CD14-positive monocyte (primary cell): ENCODE measurements around the gene ZNF362. TPM values are rescaled to one million over a fixed set of nuclear protein-coding genes. Genes with fewer than 3 reads are reported as not detected.
A peak's percentile ranks its signal among the peaks of the same experiment; 100 is the strongest.

Source experiments
- DNase-seq, 3 donors: peaks; one replicate each; pipeline ENCODE4 v3.0.0-alpha.2; 2011 to 2022
- H2AFZ ChIP-seq: 2 replicates; pipeline ENCODE4 v1.6.0; 2012; ENCODE audit warnings: mild to moderate bottlenecking, low read depth, low read length, inconsistent platforms; ENCODE audit not compliant: insufficient read depth, poor library complexity, severe bottlenecking
- H3K27ac ChIP-seq, 2 donors: 1 replicate in 1 of 2; 2 replicates in 1 of 2; pipeline ENCODE4 v1.5.1; 2012 to 2013; ENCODE audit warnings: low read length in 2 of 2, control low read depth in 1 of 2, inconsistent platforms in 1 of 2, low read depth in 1 of 2, mild to moderate bottlenecking in 1 of 2
- H3K27me3 ChIP-seq, 2 donors: one replicate each; pipeline versions ENCODE4 v1.6.0 to v1.6.1; 2011 to 2013; ENCODE audit warnings: low read length in 2 of 2; ENCODE audit not compliant: control insufficient read depth in 2 of 2, insufficient read depth in 2 of 2
- H3K36me3 ChIP-seq, 2 donors: replicated peaks in 1 of 2; 1 replicate in 1 of 2; 2 replicates in 1 of 2; pipeline versions ENCODE4 v1.5.1 to v1.6.1; 2012 to 2013; ENCODE audit warnings: low read length in 2 of 2, control low read depth in 1 of 2, inconsistent platforms in 1 of 2, mild to moderate bottlenecking in 1 of 2; ENCODE audit not compliant: insufficient read depth in 2 of 2, control insufficient read depth in 1 of 2
- H3K4me1 ChIP-seq, 2 donors: 1 replicate in 1 of 2; 2 replicates in 1 of 2; pipeline versions ENCODE4 v1.5.1 to v1.6.1; 2012 to 2013; ENCODE audit warnings: low read length in 2 of 2, control low read depth in 1 of 2, inconsistent platforms in 1 of 2, mild to moderate bottlenecking in 1 of 2, moderate library complexity in 1 of 2; ENCODE audit not compliant: insufficient read depth in 2 of 2, control insufficient read depth in 1 of 2
- H3K4me2 ChIP-seq: replicated peaks from 2 replicates; pipeline ENCODE3; 2012; ENCODE audit warnings: low read length, moderate library complexity, mild to moderate bottlenecking; ENCODE audit not compliant: poor library complexity, severe bottlenecking; ENCODE audit errors: extremely low read depth
- H3K4me3 ChIP-seq, 3 experiments: fragments of 200-600 bp in 1 of 3; sonication (generic) in 1 of 3; replicated peaks in 1 of 3; 1 replicate in 2 of 3; 2 replicates in 1 of 3; pipeline ENCODE4 v1.5.1; 2011 to 2013; ENCODE audit warnings: low read length in 3 of 3, mild to moderate bottlenecking in 3 of 3, control low read depth in 2 of 3, low read depth in 2 of 3, inconsistent platforms in 1 of 3, moderate library complexity in 1 of 3
- H3K79me2 ChIP-seq: 2 replicates; pipeline ENCODE4 v1.6.0; 2012; ENCODE audit warnings: mild to moderate bottlenecking, control low read depth, inconsistent platforms, low read length, moderate library complexity; ENCODE audit not compliant: insufficient read depth
- H3K9ac ChIP-seq: 2 replicates; pipeline ENCODE4 v1.6.0; 2017; ENCODE audit warnings: low read length, mild to moderate bottlenecking; ENCODE audit not compliant: insufficient read depth, poor library complexity, severe bottlenecking
- H3K9me3 ChIP-seq, 2 donors: replicated peaks in 1 of 2; 1 replicate in 1 of 2; 2 replicates in 1 of 2; pipeline versions ENCODE4 v1.5.1 to v1.6.1; 2012 to 2013; ENCODE audit warnings: low read length in 2 of 2, control low read depth in 1 of 2; ENCODE audit not compliant: control insufficient read depth in 1 of 2, insufficient read depth in 1 of 2
- H4K20me1 ChIP-seq: 2 replicates; pipeline ENCODE4 v1.6.0; 2012; ENCODE audit warnings: mild to moderate bottlenecking, low read length, control low read depth, moderate library complexity; ENCODE audit not compliant: insufficient read depth
- H3K27ac Mint-ChIP-seq, 7 donors: one replicate each; pipeline ENCODE4 v1.8.0; 2020; ENCODE audit warnings: mild to moderate bottlenecking in 7 of 7, mixed read lengths in 7 of 7, moderate library complexity in 6 of 7, inconsistent platforms in 2 of 7
- H3K27me3 Mint-ChIP-seq, 3 donors: one replicate each; pipeline ENCODE4 v1.8.0; 2021 to 2022; ENCODE audit warnings: low read depth in 3 of 3, mild to moderate bottlenecking in 3 of 3, mixed read lengths in 3 of 3, moderate library complexity in 3 of 3, inconsistent platforms in 1 of 3
- H3K36me3 Mint-ChIP-seq, 2 donors: one replicate each; pipeline ENCODE4 v1.8.0; 2020; ENCODE audit warnings: mixed read lengths in 2 of 2, inconsistent platforms in 1 of 2, mild to moderate bottlenecking in 1 of 2
- H3K4me1 Mint-ChIP-seq: one replicate; pipeline ENCODE4 v1.8.0; 2020; ENCODE audit warnings: mild to moderate bottlenecking, mixed read lengths
- H3K4me3 Mint-ChIP-seq, 2 donors: one replicate each; pipeline ENCODE4 v1.8.0; 2020; ENCODE audit warnings: mild to moderate bottlenecking in 2 of 2, mixed read lengths in 2 of 2, moderate library complexity in 1 of 2
- H3K9me3 Mint-ChIP-seq, 7 donors: one replicate each; pipeline ENCODE4 v1.8.0; 2020 to 2022; ENCODE audit warnings: mixed read lengths in 7 of 7, mild to moderate bottlenecking in 6 of 7, moderate library complexity in 6 of 7, inconsistent platforms in 2 of 7
- CTCF ChIP-seq: fragments of 200-600 bp; IDR thresholded peaks from one replicate; pipeline ENCODE4 v1.8.0; 2022; ENCODE audit warnings: antibody characterized with exemption, mild to moderate bottlenecking
- WGBS: methylation state at CpG from one replicate; pipeline ENCODE4 v1.1.5; 2013; ENCODE audit warnings: missing lambda C conversion rate; ENCODE audit not compliant: insufficient coverage; 5-methylcytosine and 5-hydroxymethylcytosine counted together
- intact Hi-C, 2 donors: fragments of 100-400 bp; cut with micrococcal nuclease; formaldehyde crosslinking; loops; one replicate each; pipeline versions ENCODE4 v1.15.0 to v1.15.1; 2023
- polyA plus RNA-seq, 3 donors: library from polyadenylated mRNA; depleted of rRNA in 1 of 3; unstranded in 2 of 3; stranded (reverse) in 1 of 3; fragments of 300-500 nt in 2 of 3; fragments of >200 nt in 1 of 3; fragmentation: Illumina TruSeq in 2 of 3; gene quantifications; 1 replicate in 2 of 3; 2 replicates in 1 of 3; pipeline ENCODE4 v1.2.3, GENCODE V29; 2012 to 2021

Gene ZNF362
- polyA plus RNA-seq, 3 donors = 11.4 to 18.9 (median 13.5) TPM

GRCh38 chr1:33312413-33312749 is 56.1 kb downstream of the ZNF362 start:
- Histone ChIP-seq H3K4me2 (no peak overlapping the region), H3K27me3 (peaks cover 0 to 4% of the 10 kb centered on the region in 2 donors), H3K4me1 (no peaks in the 10 kb centered on the region), H3K9ac (no peak overlapping the region), H3K4me3 (no peak overlapping the region), H3K79me2 (no peaks in the 10 kb centered on the region), H4K20me1 (no peaks in the 10 kb centered on the region), H3K36me3 (no peaks in the 10 kb centered on the region), H2AFZ (no peak overlapping the region), H3K27ac (no peak overlapping the region), H3K9me3 (no peaks in the 10 kb centered on the region)
- H3K4me3 Mint-ChIP-seq = no peak overlapping the region
- WGBS = 100% methylated on average over 5 of the region's 5 CpGs
- no peaks in the 10 kb centered on the region for H3K36me3 Mint-ChIP-seq
- peaks cover 6 to 17% (median 15%) of the 10 kb centered on the region in 3 donors for H3K27me3 Mint-ChIP-seq
- intact Hi-C loops = no loop called here
- H3K4me1 Mint-ChIP-seq = peaks cover 5% of the 10 kb centered on the region
- TF ChIP-seq CTCF = no peak
- DNase-seq = no peak
- H3K27ac Mint-ChIP-seq = no peak overlapping the region
- H3K9me3 Mint-ChIP-seq = peaks cover 0 to 7% (median 1%) of the 10 kb centered on the region in 7 donors

- H3K4me2 ChIP-seq = no peak overlapping the region
- no peak overlapping the region for H2AFZ ChIP-seq
- no peaks in the 10 kb centered on the region for H4K20me1 ChIP-seq
- TF ChIP-seq CTCF = no peak
- H3K9me3 Mint-ChIP-seq = peaks cover 0 to 6% (median 0%) of the 10 kb centered on the region in 7 donors
- peak overlapping the region in 1 of 7 donors; percentile 23 for H3K27ac Mint-ChIP-seq
- no peak for DNase-seq
- no peaks in the 10 kb centered on the region for H3K9me3 ChIP-seq
- H3K36me3 ChIP-seq = no peaks in the 10 kb centered on the region
- H3K27me3 ChIP-seq = peaks cover 0 to 3% of the 10 kb centered on the region in 2 donors
- H3K4me1 ChIP-seq = no peaks in the 10 kb centered on the region
- H3K36me3 Mint-ChIP-seq = no peaks in the 10 kb centered on the region
- H3K9ac ChIP-seq = no peak overlapping the region
- intact Hi-C loops = no loop called here
- H3K4me3 ChIP-seq = no peak overlapping the region
- peaks cover 11 to 18% (median 13%) of the 10 kb centered on the region in 3 donors for H3K27me3 Mint-ChIP-seq
- 97% methylated on average over 8 of the region's 9 CpGs for WGBS
- peaks cover 5% of the 10 kb centered on the region for H3K4me1 Mint-ChIP-seq
- H3K4me3 Mint-ChIP-seq = no peak overlapping the region
- no peaks in the 10 kb centered on the region for H3K79me2 ChIP-seq
- no peak overlapping the region for H3K27ac ChIP-seq
Measured at GRCh38 chr1:33314416-33314815, 58.1 kb downstream of the ZNF362 start.
